ENCODE data around the gene SWAP70.

GRCh38 chr11:9624448-9624847, 39.4 kb upstream of the SWAP70 start:
- TF ChIP-seq CTCF (IDR thresholded peaks at IDR 0.05) (no peak), POLR2A (IDR thresholded peaks at IDR 0.05) (no peak)
